ENCODE data around the gene MRGPRF.

Gene MRGPRF

DNA sequence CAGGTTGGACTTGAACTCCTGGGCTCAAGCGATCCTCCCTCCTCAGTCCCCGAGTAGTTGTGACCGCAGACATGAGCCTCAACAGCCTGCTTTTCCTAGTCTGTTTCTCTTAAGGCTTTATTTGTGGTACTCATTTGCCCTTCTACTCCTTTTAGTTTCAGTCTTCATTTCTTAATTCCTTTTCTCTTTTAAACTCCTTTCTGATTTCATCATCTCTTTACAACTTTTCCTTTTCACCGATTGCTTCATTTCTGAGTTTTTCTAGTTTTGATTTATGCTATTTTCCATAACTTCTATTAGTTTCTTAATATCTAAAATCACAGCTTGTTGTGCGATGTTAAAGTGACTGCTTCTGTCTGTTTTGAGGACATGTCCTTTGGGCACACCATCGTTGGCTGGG is 17.3 kb upstream of the MRGPRF start:
- DNase-seq (ENCODE audit: low read depth in 1 of 2, low spot score in 1 of 2): no peak
- in situ Hi-C loops (cut with HindIII; ENCODE audit: low pct_unique_long_range_greater_than_20kb, low sequenced_read_pairs): no loop called here
- no peak for TF ChIP-seq JUND (IDR thresholded peaks at IDR 0.05; ENCODE audit: low read depth)

- no peak for DNase-seq (ENCODE audit: low read depth in 1 of 2, low spot score in 1 of 2)
- no peak for TF ChIP-seq JUND (IDR thresholded peaks at IDR 0.05; ENCODE audit: low read depth)
- in situ Hi-C loops (cut with HindIII; ENCODE audit: low pct_unique_long_range_greater_than_20kb, low sequenced_read_pairs): no loop called here
Observed at GRCh38 chr11:69027704-69028372, 14.8 kb upstream of the MRGPRF start.

- TF ChIP-seq JUND (IDR thresholded peaks at IDR 0.05; ENCODE audit: low read depth): no peak
- no peak for DNase-seq (ENCODE audit: low read depth in 1 of 2, low spot score in 1 of 2)
- in situ Hi-C loops (cut with HindIII; ENCODE audit: low pct_unique_long_range_greater_than_20kb, low sequenced_read_pairs): no loop called here
Observed at GRCh38 chr11:69024509-69024908, 11.5 kb upstream of the MRGPRF start.

DNA sequence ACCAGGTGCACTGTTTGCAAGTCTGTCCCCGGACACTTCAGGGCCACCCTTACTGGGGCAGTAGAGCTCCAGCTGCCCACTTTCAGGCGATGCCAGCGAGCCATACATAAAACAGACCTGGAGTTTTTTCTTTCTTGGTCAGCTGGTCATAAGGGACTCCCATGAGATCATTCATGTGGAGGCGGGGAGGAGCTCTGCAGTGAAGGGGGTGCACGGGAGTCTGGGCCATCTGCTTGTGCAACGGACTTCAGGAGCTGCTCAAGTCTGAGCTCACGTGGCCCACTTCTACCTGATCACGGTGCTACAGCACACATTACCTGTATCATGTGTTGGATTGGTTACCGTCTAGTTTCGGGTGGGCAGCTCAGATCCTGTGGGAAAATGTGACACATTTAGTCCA is 9.2 kb upstream of the MRGPRF start:
- TF ChIP-seq JUND (IDR thresholded peaks at IDR 0.05; ENCODE audit: low read depth): no peak
- DNase-seq (ENCODE audit: low read depth in 1 of 2, low spot score in 1 of 2): no peak
- in situ Hi-C loops (cut with HindIII; ENCODE audit: low pct_unique_long_range_greater_than_20kb, low sequenced_read_pairs): no loop called here

DNA sequence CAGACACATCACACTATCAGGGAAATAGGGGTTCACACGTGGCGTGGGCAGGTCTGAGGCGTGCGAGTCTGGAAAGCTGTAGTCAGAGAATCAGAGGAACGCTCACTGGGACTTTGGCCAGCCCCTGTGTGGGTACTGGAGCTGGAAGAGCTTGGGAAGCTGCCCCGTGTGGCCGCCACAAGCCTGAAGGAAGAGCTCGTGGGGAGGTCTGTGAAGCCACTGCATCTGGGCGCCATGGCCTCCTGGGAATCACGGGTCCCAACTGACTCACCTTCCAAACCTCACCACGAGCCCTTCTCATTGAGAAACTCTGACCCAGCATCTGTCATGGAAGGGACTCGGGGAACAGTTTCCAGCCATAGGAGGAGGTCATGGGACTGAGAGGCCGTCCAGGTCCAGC is 5.9 kb upstream of the MRGPRF start:
- in situ Hi-C loops (cut with HindIII; ENCODE audit: low pct_unique_long_range_greater_than_20kb, low sequenced_read_pairs): no loop called here
- DNase-seq (ENCODE audit: low read depth in 1 of 2, low spot score in 1 of 2): no peak
- TF ChIP-seq JUND (IDR thresholded peaks at IDR 0.05; ENCODE audit: low read depth): no peak

GRCh38 chr11:69017951-69018350 is 4.9 kb upstream of the MRGPRF start:
- in situ Hi-C loops (cut with HindIII; ENCODE audit: low pct_unique_long_range_greater_than_20kb, low sequenced_read_pairs): no loop called here
- no peak for DNase-seq (ENCODE audit: low read depth in 1 of 2, low spot score in 1 of 2)
- no peak for TF ChIP-seq JUND (IDR thresholded peaks at IDR 0.05; ENCODE audit: low read depth)

DNA sequence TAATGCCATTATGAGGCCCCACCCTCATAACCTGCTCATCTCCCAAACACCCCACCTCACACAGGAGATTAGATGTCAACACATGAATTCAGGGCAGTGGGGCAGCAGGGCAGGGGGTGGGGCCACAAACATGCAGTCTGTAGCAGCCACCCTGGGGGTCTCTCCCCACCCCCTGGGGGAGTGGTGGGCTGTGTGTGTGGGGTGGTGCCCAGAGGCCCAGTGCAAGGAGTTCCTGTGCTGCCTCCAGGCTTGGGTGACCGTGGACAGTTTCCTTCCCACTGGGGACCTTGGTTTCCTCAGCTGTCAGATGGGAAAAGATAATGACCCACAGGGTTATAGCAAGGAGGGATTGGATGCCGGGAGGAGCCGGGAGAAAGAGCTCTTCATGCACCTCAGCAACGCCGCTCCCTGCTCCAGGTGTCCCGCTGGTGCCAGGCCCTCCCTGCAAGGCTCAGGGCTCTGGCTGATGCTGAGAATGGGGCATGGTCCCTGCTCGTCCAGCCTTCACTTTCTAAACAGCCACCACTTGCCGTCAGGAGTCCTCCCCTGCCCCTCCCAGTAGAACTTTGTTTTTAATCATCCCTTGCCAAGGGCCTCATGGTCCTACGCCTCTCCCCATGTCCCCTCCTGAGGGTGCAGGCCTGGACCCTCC is 2.0 kb upstream of the MRGPRF start:
- TF ChIP-seq JUND (IDR thresholded peaks at IDR 0.05; ENCODE audit: low read depth): no peak
- in situ Hi-C loops (cut with HindIII; ENCODE audit: low pct_unique_long_range_greater_than_20kb, low sequenced_read_pairs): no loop called here
- DNase-seq (ENCODE audit: low read depth in 1 of 2, low spot score in 1 of 2): no peak

- no peak for TF ChIP-seq JUND (IDR thresholded peaks at IDR 0.05; ENCODE audit: low read depth)
- DNase-seq (ENCODE audit: low read depth in 1 of 2, low spot score in 1 of 2): no peak
- in situ Hi-C loops (cut with HindIII; ENCODE audit: low pct_unique_long_range_greater_than_20kb, low sequenced_read_pairs): no loop called here
Observed at GRCh38 chr11:69014084-69014851, 1.2 kb upstream of the MRGPRF start.

DNA sequence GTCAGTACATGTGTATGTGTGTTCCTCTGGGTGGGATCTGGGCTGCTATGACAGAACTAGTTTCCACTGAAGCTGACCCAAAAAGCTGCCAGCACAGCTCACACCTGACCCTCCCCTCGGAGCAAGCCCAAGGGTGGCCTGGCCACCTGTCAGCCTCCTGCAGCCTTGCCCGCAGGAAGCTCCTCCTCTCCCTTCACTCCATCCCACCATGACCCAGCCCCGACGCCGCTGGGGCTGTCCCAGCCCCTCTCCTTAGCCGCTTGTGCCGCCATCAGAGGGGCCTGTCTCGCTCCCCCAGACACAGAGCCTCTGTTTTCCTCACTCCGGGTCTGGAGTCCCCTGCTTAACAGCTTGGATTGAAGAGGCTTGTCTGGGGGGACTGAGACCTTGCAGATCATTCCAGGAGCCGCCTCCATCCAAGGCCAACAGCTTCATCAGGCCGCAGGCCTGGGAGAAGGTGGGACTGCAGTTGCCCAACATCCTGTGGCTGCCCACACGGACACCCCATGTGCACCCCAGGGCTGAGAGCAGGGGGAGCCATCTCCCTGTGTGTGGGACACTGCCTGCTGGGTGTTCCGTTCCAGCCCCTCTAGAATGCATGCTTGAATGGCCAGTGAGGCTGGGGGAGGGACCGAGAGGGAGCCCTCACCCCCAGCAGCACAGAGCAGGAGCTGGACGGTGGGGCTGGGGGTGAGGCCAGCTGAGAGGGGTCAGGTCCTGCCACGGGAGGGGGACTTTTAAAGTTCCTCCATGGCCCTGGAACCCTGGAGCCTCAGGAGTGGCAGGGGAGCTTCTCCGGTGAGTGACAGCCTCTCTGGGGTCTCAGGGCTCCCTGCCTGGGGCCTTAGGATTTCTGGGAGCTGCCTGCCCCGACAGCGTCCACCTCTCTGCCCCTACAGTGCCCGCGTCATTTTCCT is 696 bp downstream of the MRGPRF start:
- no peak for TF ChIP-seq JUND (IDR thresholded peaks at IDR 0.05; ENCODE audit: low read depth)
- no peak for DNase-seq (ENCODE audit: low read depth in 1 of 2, low spot score in 1 of 2)
- in situ Hi-C loops (cut with HindIII; ENCODE audit: low pct_unique_long_range_greater_than_20kb, low sequenced_read_pairs): no loop called here

GRCh38 chr11:69011624-69012091 is 1.4 kb downstream of the MRGPRF start:
- TF ChIP-seq JUND (IDR thresholded peaks at IDR 0.05; ENCODE audit: low read depth): no peak
- in situ Hi-C loops (cut with HindIII; ENCODE audit: low pct_unique_long_range_greater_than_20kb, low sequenced_read_pairs): no loop called here
- no peak for DNase-seq (ENCODE audit: low read depth in 1 of 2, low spot score in 1 of 2)

- DNase-seq (ENCODE audit: low read depth in 1 of 2, low spot score in 1 of 2): peak; percentile 51 to 62
Observed at GRCh38 chr11:69010964-69011623, 2.0 kb downstream of the MRGPRF start.

More at GRCh38 chr11:69010964-69011623, 2.0 kb downstream of the MRGPRF start:
- no peak for TF ChIP-seq JUND (IDR thresholded peaks at IDR 0.05; ENCODE audit: low read depth)
- in situ Hi-C loops (cut with HindIII; ENCODE audit: low pct_unique_long_range_greater_than_20kb, low sequenced_read_pairs): no loop called here

All from T47D (cell line).